ENCODE measurements around the gene KRT2. TPM values are rescaled to one million over a fixed set of nuclear protein-coding genes. Genes with fewer than 3 reads are reported as not detected.

Gene KRT2
- total RNA-seq, 1 donor from 2014 or later, result not detected

GRCh38 chr12:52628111-52628507 lies 23.9 kb downstream of the KRT2 start:
- intact Hi-C loops (cut with DNase I), result no loop called here
- DNase-seq (ENCODE audit: low spot score), result no peak

GRCh38 chr12:52627395-52628110 lies 24.5 kb downstream of the KRT2 start:
- DNase-seq (ENCODE audit: low spot score), result no peak
- intact Hi-C loops (cut with DNase I), result no loop called here

- intact Hi-C loops (cut with DNase I), result no loop called here
- no peak for DNase-seq (ENCODE audit: low spot score)
Measured at GRCh38 chr12:52622349-52622748, 29.7 kb downstream of the KRT2 start.

GRCh38 chr12:52618866-52619265 lies 33.1 kb downstream of the KRT2 start:
- intact Hi-C loops (cut with DNase I), result no loop called here
- DNase-seq (ENCODE audit: low spot score), result no peak

- no peak for DNase-seq (ENCODE audit: low spot score)
- intact Hi-C loops (cut with DNase I), result no loop called here
Measured at GRCh38 chr12:52618216-52618615, 33.8 kb downstream of the KRT2 start, which contains the start of gene KRT73. Gene KRT73 (minus strand): TSS chr12:52618559. CDS start chr12:52618524, 35 bp downstream.

- no peak for DNase-seq (ENCODE audit: low spot score)
- intact Hi-C loops (cut with DNase I), result no loop called here
Measured at GRCh38 chr12:52617403-52617785, 34.6 kb downstream of the KRT2 start.

- intact Hi-C loops (cut with DNase I), result no loop called here
- DNase-seq (ENCODE audit: low spot score), result no peak
Measured at GRCh38 chr12:52616680-52617402, 35.2 kb downstream of the KRT2 start.

GRCh38 chr12:52615912-52616311 lies 36.1 kb downstream of the KRT2 start:
- DNase-seq (ENCODE audit: low spot score), result no peak
- intact Hi-C loops (cut with DNase I), result no loop called here

- no peak for DNase-seq (ENCODE audit: low spot score)
- intact Hi-C loops (cut with DNase I), result no loop called here
Measured at GRCh38 chr12:52615208-52615868, 36.7 kb downstream of the KRT2 start.

- DNase-seq (ENCODE audit: low spot score), result no peak
- intact Hi-C loops (cut with DNase I), result no loop called here
Measured at GRCh38 chr12:52614381-52615207, 37.4 kb downstream of the KRT2 start.

GRCh38 chr12:52613384-52614030 lies 38.5 kb downstream of the KRT2 start:
- DNase-seq (ENCODE audit: low spot score), result no peak
- intact Hi-C loops (cut with DNase I), result no loop called here

GRCh38 chr12:52612431-52613383 lies 39.3 kb downstream of the KRT2 start:
- peak; percentile 20 for DNase-seq (ENCODE audit: low spot score)
- intact Hi-C loops (cut with DNase I), result no loop called here

GRCh38 chr12:52611080-52611468 lies 40.9 kb downstream of the KRT2 start:
- intact Hi-C loops (cut with DNase I), result no loop called here
- peak; percentile 51 for DNase-seq (ENCODE audit: low spot score)

- intact Hi-C loops (cut with DNase I), result no loop called here
- DNase-seq (ENCODE audit: low spot score), result peak; percentile 51
Measured at GRCh38 chr12:52608826-52609630, 43.0 kb downstream of the KRT2 start.

GRCh38 chr12:52608161-52608560 lies 43.9 kb downstream of the KRT2 start:
- no peak for DNase-seq (ENCODE audit: low spot score)
- intact Hi-C loops (cut with DNase I), result no loop called here

- DNase-seq (ENCODE audit: low spot score), result no peak
- intact Hi-C loops (cut with DNase I), result no loop called here
Measured at GRCh38 chr12:52607314-52607713, 44.7 kb downstream of the KRT2 start.

GRCh38 chr12:52606581-52607218 lies 45.3 kb downstream of the KRT2 start:
- intact Hi-C loops (cut with DNase I), result no loop called here
- peak; percentile 46 for DNase-seq (ENCODE audit: low spot score)
